Fibroblast of skin of left biceps (primary cell): ENCODE measurements around the gene KCNH2.
"Not testable (repeated sequence)": the region's sequence is repeated elsewhere in the genome, so short reads cannot be mapped to it uniquely, and the experiment has no call there.

Source experiments
- DNase-seq, 2 experiments: peaks; one replicate each; pipeline ENCODE4 v3.0.0-alpha.2; 2013; ENCODE audit warnings: low read depth in 2 of 2

KCNH2 gene

GRCh38 chr7:151012911-151013347 lies 34.8 kb upstream of the KCNH2 start:
- DNase-seq: no peak

GRCh38 chr7:151012031-151012692 lies 34.0 kb upstream of the KCNH2 start:
- no peak for DNase-seq

GRCh38 chr7:151011616-151012015 lies 33.5 kb upstream of the KCNH2 start:
- DNase-seq: not testable (repeated sequence)

- DNase-seq: no peak
Observed at GRCh38 chr7:151011097-151011409, 32.9 kb upstream of the KCNH2 start.

- no peak for DNase-seq
Observed at GRCh38 chr7:151010307-151011096, 32.4 kb upstream of the KCNH2 start.

- no peak for DNase-seq
Observed at GRCh38 chr7:151010037-151010306, 31.9 kb upstream of the KCNH2 start.

GRCh38 chr7:151009327-151010036 lies 31.4 kb upstream of the KCNH2 start:
- no peak for DNase-seq

GRCh38 chr7:151008511-151009323 lies 30.6 kb upstream of the KCNH2 start:
- DNase-seq: no peak

GRCh38 chr7:151008143-151008510 lies 30.0 kb upstream of the KCNH2 start:
- DNase-seq: no peak

GRCh38 chr7:151007469-151007898 lies 29.4 kb upstream of the KCNH2 start:
- no peak for DNase-seq

- DNase-seq: no peak
Observed at GRCh38 chr7:151006590-151007300, 28.6 kb upstream of the KCNH2 start.

- no peak for DNase-seq
Observed at GRCh38 chr7:151005566-151005965, 27.4 kb upstream of the KCNH2 start.

GRCh38 chr7:151003572-151003971 lies 25.5 kb upstream of the KCNH2 start:
- no peak for DNase-seq

GRCh38 chr7:151001546-151001945 lies 23.4 kb upstream of the KCNH2 start:
- DNase-seq: no peak

- DNase-seq: no peak
Observed at GRCh38 chr7:151000897-151001495, 22.9 kb upstream of the KCNH2 start.

GRCh38 chr7:150999497-151000230 lies 21.5 kb upstream of the KCNH2 start:
- DNase-seq: no peak

- DNase-seq: no peak
Observed at GRCh38 chr7:150999001-150999400, 20.9 kb upstream of the KCNH2 start.

- no peak for DNase-seq
Observed at GRCh38 chr7:150998341-150998740, 20.2 kb upstream of the KCNH2 start.

GRCh38 chr7:150997817-150998216 lies 19.7 kb upstream of the KCNH2 start:
- DNase-seq: no peak

GRCh38 chr7:150997075-150997511 lies 19.0 kb upstream of the KCNH2 start:
- no peak for DNase-seq
